Left ventricle myocardium inferior (tissue), 1 donor: ENCODE data around the gene OXSM. TPM values are rescaled to one million over a fixed set of nuclear protein-coding genes. Genes with fewer than 3 reads are reported as not detected.

Experiments
- total RNA-seq: library from RNA; stranded (reverse); fragmentation: NEBNext Ultra II Directional; extraction: Animal tissue kit (Norgen Biotek cat#: 25700); gene quantifications from one replicate; pipeline ENCODE4 v1.2.1, GENCODE V29; 2021
- donor health status: DM: no; HTN: yes; CAD: no; lungs with severe emphysema.

OXSM gene
- total RNA-seq, 1 donor from 2014 or later: 15.6 TPM

Other genes with a start within 250 kb of the OXSM start
- gene TOP2B, start 125.2 kb upstream of the OXSM start, total RNA-seq: 101 TPM
- gene NGLY1, start 6.6 kb upstream of the OXSM start, total RNA-seq: 27.7 TPM